Endothelial cell of umbilical vein (primary cell): ENCODE measurements around the gene FGF5. TPM values are rescaled to one million over a fixed set of nuclear protein-coding genes. Genes with fewer than 3 reads are reported as not detected.

Experiments
- BruUV-seq: library from RNA; stranded (reverse); fragments of 400-500 nt; replicated peaks from 2 replicates; lab custom pipeline; 2021; lab: Mats Ljungman, UMichigan
- CTCF ChIA-PET: fragments of 300-600, 350-600 bp; sonication (Branson Sonifier 250); formaldehyde crosslinking; loops from one replicate; lab custom pipeline; 2021; ENCODE audit warnings: antibody characterized with exemption, inconsistent platforms; lab: Charles Lee
- POLR2A ChIA-PET: fragments of 300-600, 350-600 bp; sonication (Branson Sonifier 250); formaldehyde crosslinking; loops from one replicate; lab custom pipeline; 2021; ENCODE audit warnings: antibody characterized with exemption, inconsistent platforms; lab: Charles Lee
- DNase-seq: peaks from one replicate; pipeline ENCODE4 v3.0.0-alpha.2; 2011; ENCODE audit warnings: low read depth, low spot score
- FAIRE-seq: peaks from 2 replicates; lab custom pipeline; 2011; peaks lifted over from hg19 to GRCh38; lab: Jason Lieb, UNC
- H2AFZ ChIP-seq: 2 replicates; pipeline ENCODE4 v1.6.0; 2012; ENCODE audit warnings: low read depth, low read length, control low read depth, inconsistent platforms
- H3K27ac ChIP-seq: 2 replicates; pipeline ENCODE4 v1.5.1; 2011; ENCODE audit warnings: low read depth, mild to moderate bottlenecking, control low read depth, low read length, moderate library complexity; ENCODE audit not compliant: insufficient read depth
- H3K27me3 ChIP-seq, 2 experiments: 2 replicates each; pipeline versions ENCODE4 v1.6.0 to v1.6.1; 2011; ENCODE audit warnings: low read length in 2 of 2, mixed read lengths in 1 of 2; ENCODE audit not compliant: control insufficient read depth in 2 of 2, insufficient read depth in 2 of 2
- H3K36me3 ChIP-seq, 2 experiments: 2 replicates in 1 of 2; 3 replicates in 1 of 2; pipeline ENCODE4 v1.5.1; 2011; ENCODE audit warnings: low read length in 2 of 2, mild to moderate bottlenecking in 1 of 2, moderate library complexity in 1 of 2; ENCODE audit not compliant: control insufficient read depth in 2 of 2, insufficient read depth in 2 of 2; ENCODE audit errors: extremely low read depth in 1 of 2
- H3K4me1 ChIP-seq: 3 replicates; pipeline ENCODE4 v1.5.1; 2011; ENCODE audit warnings: mild to moderate bottlenecking, low read length; ENCODE audit not compliant: control insufficient read depth, insufficient read depth; ENCODE audit errors: extremely low read depth
- H3K4me2 ChIP-seq: 2 replicates; pipeline ENCODE4 v1.6.1; 2011; ENCODE audit warnings: low read length, control low read depth, mixed read lengths; ENCODE audit not compliant: insufficient read depth
- H3K4me3 ChIP-seq, 3 experiments: fragments of 200-600 bp in 1 of 3; sonication (generic), shearing (Covaris generic) in 1 of 3; replicated peaks in 1 of 3; 2 replicates each; pipeline ENCODE4 v1.5.1; 2011 to 2016; ENCODE audit warnings: control low read depth in 3 of 3, low read length in 3 of 3, mild to moderate bottlenecking in 2 of 3, inconsistent platforms in 1 of 3, low read depth in 1 of 3, moderate library complexity in 1 of 3; ENCODE audit not compliant: insufficient read depth in 1 of 3
- H3K79me2 ChIP-seq: 2 replicates; pipeline ENCODE4 v1.6.0; 2012; ENCODE audit warnings: low read length, inconsistent platforms; ENCODE audit not compliant: control insufficient read depth, insufficient read depth
- H3K9ac ChIP-seq: replicated peaks from 2 replicates; pipeline ENCODE3; 2011; ENCODE audit warnings: low read length, control low read depth; ENCODE audit not compliant: insufficient read depth; ENCODE audit errors: extremely low read depth
- H3K9me1 ChIP-seq: replicated peaks from 3 replicates; pipeline ENCODE4 v1.6.0; 2011; ENCODE audit warnings: mild to moderate bottlenecking, low read length; ENCODE audit not compliant: control insufficient read depth, insufficient read depth; ENCODE audit errors: extremely low read depth
- H3K9me3 ChIP-seq: replicated peaks from 2 replicates; pipeline ENCODE4 v1.5.1; 2012; ENCODE audit warnings: low read length, inconsistent platforms; ENCODE audit not compliant: control insufficient read depth, insufficient read depth
- H4K20me1 ChIP-seq: replicated peaks from 2 replicates; pipeline ENCODE3; 2011; ENCODE audit warnings: mild to moderate bottlenecking, low read length; ENCODE audit not compliant: control insufficient read depth, insufficient read depth; ENCODE audit errors: extremely low read depth
- CTCF ChIP-seq, 2 donors: IDR thresholded peaks; 1 replicate in 1 of 2; 2 replicates in 1 of 2; pipeline ENCODE4 v1.5.1; 2011; ENCODE audit warnings: low read length in 2 of 2, mild to moderate bottlenecking in 2 of 2, moderate library complexity in 2 of 2, control low read depth in 1 of 2, inconsistent platforms in 1 of 2, low read depth in 1 of 2; ENCODE audit not compliant: insufficient read depth in 1 of 2; ENCODE audit errors: extremely low read depth in 1 of 2
- EZH2 ChIP-seq: IDR thresholded peaks from 2 replicates; pipeline ENCODE4 v1.6.1; 2012; ENCODE audit warnings: borderline replicate concordance, low read depth, mild to moderate bottlenecking, moderate library complexity, low read length, inconsistent platforms; ENCODE audit not compliant: severe bottlenecking
- FOS ChIP-seq: IDR thresholded peaks from 2 replicates; pipeline ENCODE4 v1.6.1; 2011; ENCODE audit warnings: mild to moderate bottlenecking, low read length, moderate library complexity, borderline replicate concordance; ENCODE audit not compliant: insufficient read depth
- GATA2 ChIP-seq: IDR thresholded peaks from 2 replicates; pipeline ENCODE4 v1.7.0; 2011; ENCODE audit warnings: low read depth, mild to moderate bottlenecking, moderate library complexity, mixed read lengths, low read length; ENCODE audit not compliant: insufficient read length, insufficient read depth
- JUN ChIP-seq: IDR thresholded peaks from 2 replicates; pipeline ENCODE4 v1.6.1; 2011; ENCODE audit warnings: borderline replicate concordance, low read depth; ENCODE audit not compliant: insufficient read length, insufficient read depth
- MAX ChIP-seq: IDR thresholded peaks from 2 replicates; pipeline ENCODE4 v1.6.1; 2011; ENCODE audit not compliant: insufficient read depth, insufficient read length
- MYC ChIP-seq: IDR thresholded peaks from one replicate; pipeline ENCODE4 v1.6.1; 2011; ENCODE audit warnings: mild to moderate bottlenecking, low read depth, low read length
- POLR2A ChIP-seq: IDR thresholded peaks from 2 replicates; pipeline ENCODE4 v1.6.1; 2012; ENCODE audit warnings: low read depth, mild to moderate bottlenecking, control low read depth, low read length
- POLR2AphosphoS5 ChIP-seq: IDR thresholded peaks from 2 replicates; pipeline ENCODE4 v1.6.1; 2012; ENCODE audit warnings: low read depth, mild to moderate bottlenecking, control low read depth, low read length, moderate library complexity; ENCODE audit not compliant: insufficient read depth
- dilution Hi-C: fragments of 300-500 bp; cut with MboI; formaldehyde crosslinking; loops from one replicate; pipeline ENCODE4 v1.15.0; 2019; ENCODE audit warnings: low sequenced_read_pairs; ENCODE audit not compliant: extremely low pct_ligation_motif_present
- intact Hi-C: fragments of 100-400 bp; cut with micrococcal nuclease; formaldehyde crosslinking; loops from one replicate; pipeline ENCODE4 v1.10.0; 2022
- polyA plus RNA-seq, 4 experiments: library from polyadenylated mRNA; depleted of rRNA in 3 of 4; stranded (reverse) in 3 of 4; unstranded in 1 of 4; fragments of >200 nt; gene quantifications; 2 replicates each; pipeline versions ENCODE4 v1.2.1 to v1.2.3, GENCODE V29; 2011 to 2012; ENCODE audit warnings: missing spikeins in 1 of 4
- total RNA-seq: library from RNA; stranded (reverse); gene quantifications from 2 replicates; pipeline ENCODE4 v1.2.3, GENCODE V29; 2021

The FGF5 gene
- total and polyA plus RNA-seq, 2 donors (not counting 3 experiments of a cell fraction or from before 2014, with no cell fraction given) = 0.13 to 0.73 TPM

- dilution Hi-C loops = no loop called here
Measured at GRCh38 chr4:80340036-80340435, 73.6 kb downstream of the FGF5 start.

More at GRCh38 chr4:80340036-80340435, 73.6 kb downstream of the FGF5 start:
- no TSS peak for BruUV-seq
- H3K4me3 ChIP-seq = no peak overlapping the region
- no peak overlapping the region for H3K9ac ChIP-seq
- no peak overlapping the region for H3K27ac ChIP-seq
- H3K4me2 ChIP-seq = no peak overlapping the region
- no peaks in the 10 kb centered on the region for H3K36me3 ChIP-seq
- H3K4me1 ChIP-seq = peaks cover 6% of the 10 kb centered on the region
- CTCF ChIA-PET = no interaction called here
- no peak for DNase-seq
- peaks cover 3 to 24% of the 10 kb centered on the region in 2 experiments for H3K27me3 ChIP-seq
- FAIRE-seq = no peak
- no peaks in the 10 kb centered on the region for H3K9me1 ChIP-seq
- H4K20me1 ChIP-seq = no peaks in the 10 kb centered on the region
- TF ChIP-seq EZH2 (no peak), MAX (no peak), JUN (no peak), MYC (no peak), POLR2AphosphoS5 (no peak), CTCF (IDR thresholded peaks at IDR 0.05; ENCODE audit: extremely low read depth in 1 of 2, insufficient read depth in 1 of 2, low read depth in 1 of 2, low read length in 2 of 2) (no peak), GATA2 (no peak), POLR2A (no peak), FOS (no peak)
- POLR2A ChIA-PET = no interaction called here
- no peaks in the 10 kb centered on the region for H3K9me3 ChIP-seq
- intact Hi-C loops = no loop called here
- H2AFZ ChIP-seq = no peak overlapping the region
- no peaks in the 10 kb centered on the region for H3K79me2 ChIP-seq

Other genes with a start within 250 kb of the FGF5 start
- gene ANTXR2, start 193.4 kb upstream of the FGF5 start, total RNA-seq = 64.6 and 71.9 TPM in 2 replicates
- gene ANTXR2, start 193.4 kb upstream of the FGF5 start, polyA plus RNA-seq = 4.6 and 6.6 TPM in 2 replicates
- gene PRDM8, start 69.2 kb upstream of the FGF5 start, total RNA-seq = 0.42 and 0.82 TPM in 2 replicates
- gene PRDM8, start 69.2 kb upstream of the FGF5 start, polyA plus RNA-seq = 0.28 and 0.67 TPM in 2 replicates
- not detected in 2 replicates for gene CFAP299, start 69.1 kb downstream of the FGF5 start, total RNA-seq
- gene CFAP299, start 69.1 kb downstream of the FGF5 start, polyA plus RNA-seq = not detected in 2 replicates